HepG2 (cell line): ENCODE data around the gene MAP2K7. TPM values are rescaled to one million over a fixed set of nuclear protein-coding genes. Genes with fewer than 3 reads are reported as not detected.

Experiments used
- BHLHE40 ChIP-seq: IDR thresholded peaks from 2 replicates; pipeline ENCODE4 v1.6.1; 2011; ENCODE audit warnings: low read length, improper control_type of control experiment
- CENPX ChIP-seq: sonication (generic); formaldehyde crosslinking; IDR thresholded peaks from 2 replicates; pipeline ENCODE4 v1.9.0; 2021; ENCODE audit warnings: mild to moderate bottlenecking, missing genetic modification reagents, moderate library complexity
- CSRNP1 ChIP-seq: sonication (generic); formaldehyde crosslinking; IDR thresholded peaks from 2 replicates; pipeline ENCODE4 v1.8.1; 2023; ENCODE audit warnings: mild to moderate bottlenecking, missing genetic modification reagents
- KAT7 ChIP-seq: IDR thresholded peaks from 2 replicates; pipeline ENCODE4 v1.6.1; 2018; ENCODE audit warnings: borderline replicate concordance, missing compliant biosample characterization
- PHF8 ChIP-seq: sonication (generic); formaldehyde crosslinking; IDR thresholded peaks from 2 replicates; pipeline ENCODE4 v1.5.0; 2020; ENCODE audit warnings: missing genetic modification reagents
- POLR2AphosphoS5 ChIP-seq: IDR thresholded peaks from 2 replicates; pipeline ENCODE4 v1.6.1; 2012; ENCODE audit warnings: low read depth, low read length
- PRDM10 ChIP-seq: sonication (generic); formaldehyde crosslinking; IDR thresholded peaks from 2 replicates; pipeline ENCODE4 v1.4.0; 2020; ENCODE audit warnings: low read depth, missing genetic modification reagents
- PRDM4 ChIP-seq: sonication (generic); formaldehyde crosslinking; IDR thresholded peaks from 2 replicates; pipeline ENCODE4 v1.9.0; 2021; ENCODE audit warnings: missing genetic modification reagents, borderline replicate concordance
- SNAPC2 ChIP-seq: sonication (generic); formaldehyde crosslinking; IDR thresholded peaks from 2 replicates; pipeline ENCODE4 v1.8.1; 2022; ENCODE audit warnings: mild to moderate bottlenecking, missing genetic modification reagents
- SUZ12 ChIP-seq: fragments of 150-350 bp; IDR thresholded peaks from 2 replicates; pipeline ENCODE4 v1.6.1; 2014; ENCODE audit warnings: low read depth, low read length
- TEF ChIP-seq: sonication (generic); formaldehyde crosslinking; IDR thresholded peaks from 2 replicates; pipeline ENCODE4 v1.5.0; 2020; ENCODE audit warnings: missing genetic modification reagents
- ZNF34 ChIP-seq: sonication (generic); formaldehyde crosslinking; IDR thresholded peaks from 2 replicates; pipeline ENCODE4 v1.4.0; 2020; ENCODE audit warnings: mild to moderate bottlenecking, missing genetic modification reagents, borderline replicate concordance
- ZNF543 ChIP-seq: sonication (generic); formaldehyde crosslinking; IDR thresholded peaks from 2 replicates; pipeline ENCODE4 v1.4.0; 2020; ENCODE audit warnings: mild to moderate bottlenecking, missing genetic modification reagents
- ZNF784 ChIP-seq: sonication (generic); formaldehyde crosslinking; IDR thresholded peaks from 2 replicates; pipeline ENCODE4 v1.5.1; 2020; ENCODE audit warnings: missing genetic modification reagents, mild to moderate bottlenecking, borderline replicate concordance
- ZNF841 ChIP-seq: sonication (generic); formaldehyde crosslinking; IDR thresholded peaks from 2 replicates; pipeline ENCODE4 v1.8.1; 2023; ENCODE audit warnings: missing genetic modification reagents, borderline replicate concordance
- polyA plus RNA-seq, 8 experiments: library from polyadenylated mRNA; depleted of rRNA in 3 of 8; stranded (reverse) in 7 of 8; unstranded in 1 of 8; fragments of >200 nt; fragmentation: Illumina TruSeq in 4 of 8; extraction: Trizol in 4 of 8; gene quantifications; 2 replicates each; pipeline versions ENCODE4 v1.2.1 to v1.2.3, GENCODE V29; 2011 to 2016; ENCODE audit warnings: low read depth in 4 of 8, missing spikeins in 1 of 8, mixed read lengths in 1 of 8; ENCODE audit not compliant: insufficient read depth in 1 of 8
- total RNA-seq, 5 experiments: library from RNA; depleted of rRNA; stranded (reverse); fragments of >200 nt; fragmentation: Illumina TruSeq; extraction: Trizol; gene quantifications; 2 replicates each; pipeline ENCODE4 v1.2.3, GENCODE V29; 2016; ENCODE audit warnings: low read depth in 1 of 5

The MAP2K7 gene
- total and polyA plus RNA-seq, 2 of the 13 experiments (the other 11 are each of a cell fraction or from before 2014, with no cell fraction given) = 9.0 to 10.8 TPM

GRCh38 chr19:7919610-7920518 is 16.2 kb downstream of the MAP2K7 start, which contains the start of gene SNAPC2 (continued):
- TF ChIP-seq PRDM10 (no peak), PHF8 (CRISPR knock-in tag) (peak; percentile 78), KAT7 (CRISPR knock-in tag) (no peak), TEF (CRISPR knock-in tag) (0 out of 2 replicates have a peak, but pooled peaks have one; percentile 53), POLR2AphosphoS5 (peak; percentile 87), BHLHE40 (no peak), CENPX (CRISPR knock-in tag) (no peak), ZNF784 (CRISPR knock-in tag) (no peak), ZNF543 (CRISPR knock-in tag) (0 out of 2 replicates have a peak, but pooled peaks have one; percentile 43), SNAPC2 (CRISPR knock-in tag) (0 out of 2 replicates have a peak, but pooled peaks have one; percentile 48), PRDM4 (no peak), SUZ12 (no peak), ZNF34 (CRISPR knock-in tag) (0 out of 2 replicates have a peak, but pooled peaks have one; percentile 68), CSRNP1 (CRISPR knock-in tag) (no peak), ZNF841 (CRISPR knock-in tag) (no peak; the same call in 1 of the 2 replicates)
